Skin epidermis (tissue), 12 donors: ENCODE measurements around the gene ADAM8.
"Not testable (repeated sequence)": the region's sequence is repeated elsewhere in the genome, so short reads cannot be mapped to it uniquely, and the experiment has no call there.

Source experiments
- H3K27ac ChIP-seq, 21 experiments: fragments of 200-600 bp; sonication (generic) in 11 of 21; one replicate each; pipeline ENCODE4 v1.5.0; 2020; ENCODE audit warnings: mild to moderate bottlenecking in 3 of 21, inconsistent platforms in 2 of 21, moderate library complexity in 2 of 21
- H3K4me3 ChIP-seq, 7 experiments: fragments of 200-600 bp; sonication (generic) in 2 of 7; one replicate each; pipeline ENCODE4 v1.5.0; 2020; ENCODE audit warnings: inconsistent platforms in 2 of 7, mild to moderate bottlenecking in 2 of 7, moderate library complexity in 1 of 7

Gene ADAM8

DNA sequence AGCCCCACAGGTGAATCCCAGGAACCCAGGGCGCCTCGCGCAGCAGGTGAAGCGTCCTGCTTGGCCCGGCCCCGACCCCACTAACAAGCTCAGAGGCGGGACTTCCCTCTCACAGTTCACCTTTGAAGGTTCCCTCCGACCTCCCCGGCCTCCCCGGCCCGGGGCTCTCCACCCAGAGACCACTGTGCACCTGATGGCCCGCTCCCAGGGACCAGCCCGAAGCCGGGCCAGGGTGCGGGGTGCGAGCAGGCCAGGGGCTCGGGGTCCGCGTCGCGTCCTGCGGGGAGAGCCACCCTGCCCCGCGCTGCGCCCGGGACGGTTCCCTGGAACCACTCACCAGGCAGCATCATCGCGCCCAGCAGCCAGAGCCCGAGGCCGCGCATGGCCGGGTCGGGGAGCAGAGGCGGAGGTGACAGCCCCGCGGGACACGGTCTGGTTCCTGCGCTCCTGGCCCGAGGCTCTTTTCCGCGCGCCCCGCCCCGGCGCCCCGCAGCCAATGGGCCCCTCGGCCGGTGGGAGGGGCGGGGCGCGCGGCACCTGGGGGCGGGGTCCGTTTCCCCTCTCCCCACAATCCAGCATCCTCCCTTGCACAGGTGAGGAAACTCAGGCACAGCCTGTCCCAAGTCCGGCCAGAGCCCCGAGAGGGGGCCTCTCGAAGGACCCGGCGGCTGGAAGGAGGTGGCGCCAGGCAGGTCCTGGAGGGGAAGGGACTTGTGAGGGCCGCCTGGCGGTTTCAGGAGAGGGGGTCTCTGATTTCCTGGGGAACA lies at the start of gene ADAM8:
ADAM8 (minus strand) TSS at position 434 of the 767 bp plus-strand sequence; CDS start at position 383, 51 bp downstream.
- H3K27ac ChIP-seq: peak within 1 kb of the TSS in 19 of 21 experiments; percentile 7 to 93 (median 75)
- H3K4me3 ChIP-seq: peak within 1 kb of the TSS; percentile 22 to 52 (median 43)

DNA sequence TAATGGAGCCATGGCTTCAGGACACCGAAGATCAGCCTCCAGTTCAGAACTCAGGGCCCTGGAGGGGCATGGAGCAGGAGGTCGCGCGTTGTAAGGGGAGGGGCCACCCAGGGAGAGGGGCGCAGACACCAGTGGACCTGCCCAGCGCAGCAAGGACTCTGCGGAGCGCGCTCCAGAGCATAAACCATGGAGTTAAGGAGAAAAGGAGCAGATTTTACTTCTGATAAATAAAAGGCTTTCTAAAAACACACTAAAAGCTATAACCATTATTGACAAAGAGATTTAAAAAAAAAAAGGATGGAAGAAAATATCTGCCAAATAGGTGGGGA lies 49.5 kb upstream of the ADAM8 start:
- H3K4me3 ChIP-seq: peak overlapping the region in 2 of 7 experiments; percentile 21 to 42
- no peak overlapping the region for H3K27ac ChIP-seq

DNA sequence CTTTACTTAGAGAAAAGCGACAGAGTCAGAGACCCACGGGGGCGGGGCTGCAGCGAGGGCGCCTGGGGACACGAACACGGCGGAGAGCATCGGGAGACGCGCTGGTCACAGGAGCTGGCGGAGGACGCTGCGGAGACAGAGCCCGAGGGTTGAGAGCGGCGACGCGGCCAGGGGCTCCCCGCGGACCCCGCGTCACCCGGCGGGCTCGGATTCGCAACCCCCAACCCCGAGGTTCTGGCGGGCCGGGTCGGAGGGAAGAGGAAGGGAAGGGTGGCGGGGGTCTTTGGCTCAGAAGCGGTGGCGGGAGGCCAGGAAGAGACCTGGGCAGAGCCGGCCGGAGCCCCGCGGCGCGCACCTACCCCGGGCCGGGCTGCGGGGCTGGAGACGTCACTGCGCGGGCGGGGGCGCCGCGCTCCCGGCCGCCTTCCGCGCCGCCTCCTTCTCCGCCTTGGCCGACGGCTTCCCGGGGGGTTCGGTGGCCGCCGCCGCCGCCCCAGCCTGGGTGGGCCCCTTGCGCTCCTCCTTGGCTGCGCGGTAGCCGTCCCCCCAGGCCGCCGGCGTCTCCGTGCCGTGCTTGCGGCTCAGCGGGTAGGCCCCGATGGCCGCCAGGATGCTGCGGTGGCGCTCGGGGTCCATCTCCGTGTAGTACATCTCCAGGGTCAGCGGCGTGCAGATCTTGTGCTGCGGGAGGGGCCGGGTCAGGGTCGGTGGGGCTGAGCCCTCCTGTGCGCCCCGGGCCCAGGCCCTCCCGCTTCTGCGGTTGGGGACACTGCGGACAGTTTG lies 49.0 kb upstream of the ADAM8 start:
- Histone ChIP-seq H3K4me3 (peak overlapping the region; percentile 2 to 42 (median 17)), H3K27ac (no peak overlapping the region)

DNA sequence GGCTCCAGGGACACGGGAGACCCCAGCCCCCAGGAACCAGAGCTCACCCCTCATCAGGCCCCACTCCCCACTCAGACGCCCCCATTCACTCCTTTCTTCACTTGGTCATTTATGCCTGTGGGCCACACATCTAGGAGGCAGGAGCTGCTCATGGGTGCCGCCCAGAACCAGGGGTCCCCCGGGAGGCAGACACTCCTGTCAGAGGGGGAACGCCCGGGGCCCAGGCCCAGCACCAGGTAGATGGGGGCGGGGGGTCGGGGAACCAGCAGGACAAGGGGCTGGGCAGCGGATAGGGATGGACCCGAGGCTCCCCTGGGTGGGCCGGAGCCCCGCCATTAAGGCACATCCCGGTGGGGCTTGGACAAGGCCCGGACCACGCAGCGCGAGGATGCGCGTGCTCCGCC lies 48.2 kb upstream of the ADAM8 start:
- H3K4me3 ChIP-seq: peak overlapping the region in 4 of 7 experiments; percentile 8 to 42 (median 19)
- no peak overlapping the region for H3K27ac ChIP-seq

DNA sequence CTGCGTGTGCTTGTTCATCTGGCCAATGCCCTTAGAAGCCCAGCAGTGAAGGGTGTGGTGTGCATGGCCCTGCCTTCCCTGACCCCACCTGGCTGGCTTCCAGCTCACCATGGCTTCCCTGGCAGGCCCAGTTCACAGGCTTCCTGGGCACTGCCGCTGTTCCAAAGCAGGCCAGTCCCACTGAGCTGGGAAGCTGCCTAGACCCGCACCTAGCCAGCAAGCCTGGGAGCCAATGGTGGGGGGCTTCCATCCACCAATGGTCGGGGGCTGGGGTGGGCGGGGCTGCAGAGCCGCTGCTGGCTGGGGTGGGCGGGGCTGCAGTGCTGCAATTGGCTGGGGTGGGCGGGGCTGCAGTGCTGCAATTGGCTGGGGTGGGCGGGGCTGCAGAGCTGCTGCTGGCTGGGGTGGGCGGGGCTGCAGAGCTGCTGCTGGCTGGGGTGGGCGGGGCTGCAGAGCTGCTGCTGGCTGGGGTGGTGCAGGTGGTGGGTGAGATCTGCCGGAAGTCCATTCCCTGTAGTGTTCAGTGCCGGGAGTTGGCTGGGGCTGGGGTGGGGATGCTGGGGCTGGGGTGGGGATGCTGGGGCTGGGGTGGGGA lies 47.6 kb upstream of the ADAM8 start:
- no peak overlapping the region for H3K4me3 ChIP-seq

DNA sequence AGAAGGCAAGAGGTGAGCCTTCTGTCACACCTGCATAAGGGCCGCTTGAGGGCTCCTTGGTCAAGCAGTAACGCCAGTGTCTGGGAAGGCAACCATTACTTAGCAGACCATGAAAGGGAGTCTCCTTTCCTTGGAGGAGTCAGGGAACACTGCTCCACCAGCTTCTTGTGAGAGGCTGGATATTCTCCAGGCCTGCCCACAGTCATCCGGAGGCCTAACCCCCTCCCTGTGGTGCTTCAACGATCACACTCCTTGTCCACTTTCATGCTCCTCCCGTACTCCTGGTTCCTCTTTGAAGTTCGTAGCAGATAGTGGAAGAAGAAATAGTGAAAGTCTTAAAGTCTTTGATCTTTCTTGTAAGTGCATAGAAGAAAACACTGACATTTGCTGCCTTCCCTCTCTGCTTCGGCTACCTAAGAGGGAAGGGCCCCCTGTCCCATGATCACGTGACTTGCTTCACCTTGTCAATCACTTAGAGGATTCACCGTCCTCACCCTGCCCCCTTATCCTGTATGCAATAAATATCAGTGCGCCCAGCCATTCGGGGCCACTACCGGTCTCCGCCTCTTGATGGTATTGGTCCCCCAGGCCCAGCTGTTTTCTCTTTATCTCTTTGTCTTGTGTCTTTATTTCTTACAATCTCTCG lies 45.5 kb upstream of the ADAM8 start:
- H3K27ac ChIP-seq, H3K4me3 ChIP-seq: not testable (repeated sequence)

More for the DNA sequence above, 47.6 kb upstream of the ADAM8 start:
- H3K27ac ChIP-seq: no peak overlapping the region

DNA sequence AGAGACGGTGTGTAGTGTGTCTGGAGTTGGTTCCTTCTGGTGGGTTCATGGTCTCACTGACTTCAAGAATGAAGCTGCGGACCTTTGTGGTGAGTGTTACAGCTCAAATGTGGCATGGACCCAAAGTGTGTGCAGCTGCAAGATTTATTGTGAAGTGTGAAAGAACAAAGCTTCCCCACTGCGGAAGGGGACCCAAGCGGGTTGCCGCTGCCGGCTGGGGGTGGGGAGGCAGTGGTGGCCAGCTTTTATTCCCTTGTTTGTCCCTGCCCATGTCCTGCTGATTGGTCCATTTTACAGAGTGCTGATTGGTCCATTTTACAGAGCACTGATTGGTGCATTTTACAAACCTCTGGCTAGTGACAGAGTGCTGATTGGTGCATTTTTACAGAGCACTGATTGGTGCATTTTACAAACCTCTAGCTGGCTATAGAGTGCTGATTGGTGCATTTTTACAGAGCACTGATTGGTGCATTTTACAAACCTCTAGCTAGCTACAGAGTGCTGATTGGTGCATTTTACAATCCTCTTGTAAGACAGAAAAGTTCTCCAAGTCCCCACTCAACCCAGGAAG lies 44.3 kb upstream of the ADAM8 start:
- not testable (repeated sequence) for H3K4me3 ChIP-seq, H3K27ac ChIP-seq

DNA sequence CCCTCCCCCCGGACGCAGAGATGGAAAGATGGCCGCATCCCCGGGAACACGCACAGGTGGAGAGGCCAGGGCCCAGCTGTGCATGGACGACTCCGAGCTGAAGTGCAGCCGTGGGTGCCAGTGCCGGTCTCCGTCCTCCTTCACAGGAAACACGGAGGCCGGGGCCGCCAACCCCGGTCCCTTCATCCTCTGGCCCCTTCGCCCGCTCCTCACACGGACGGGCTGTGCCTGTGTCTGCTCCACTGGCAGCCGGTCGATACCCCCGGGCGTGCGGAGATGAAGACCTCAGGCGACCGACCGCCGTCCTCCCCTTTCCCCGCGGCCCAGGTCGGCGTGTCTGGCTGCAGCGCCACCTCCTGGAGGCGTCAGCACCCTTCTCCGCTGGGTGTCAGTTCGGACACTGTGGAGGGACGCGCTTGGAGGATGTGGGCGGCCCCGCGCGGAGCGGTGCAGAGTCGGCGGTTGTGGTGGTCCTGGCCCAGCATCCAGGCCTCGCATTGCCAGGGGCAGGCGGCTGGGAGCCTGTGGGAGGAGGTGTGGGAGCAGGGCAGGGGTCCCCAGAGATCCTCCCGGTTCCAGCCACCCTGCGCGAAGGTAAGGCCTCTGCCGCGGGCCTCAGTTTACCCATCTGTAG lies 41.9 kb upstream of the ADAM8 start:
- H3K27ac ChIP-seq: peak overlapping the region in 1 of 21 experiments; percentile 22
- peak overlapping the region in 3 of 7 experiments; percentile 23 to 29 (median 25) for H3K4me3 ChIP-seq

DNA sequence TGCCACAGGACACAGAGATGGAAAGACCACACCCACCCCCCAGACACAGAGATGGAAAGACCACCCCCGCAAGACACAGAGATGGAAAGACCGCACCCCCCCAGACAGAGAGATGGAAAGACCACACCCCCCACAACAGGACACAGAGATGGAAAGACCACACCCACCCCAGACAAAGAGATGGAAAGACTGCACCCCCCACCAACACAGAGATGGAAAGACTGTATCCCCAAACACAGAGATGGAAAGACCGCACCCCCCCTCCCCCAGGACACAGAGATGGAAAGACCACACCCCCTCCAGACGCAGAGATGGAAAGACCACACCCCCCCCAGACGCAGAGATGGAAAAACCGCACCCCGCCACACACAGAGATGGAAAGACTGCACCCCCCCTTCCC lies 40.1 kb upstream of the ADAM8 start:
- no peak overlapping the region for H3K4me3 ChIP-seq
- H3K27ac ChIP-seq: no peak overlapping the region

DNA sequence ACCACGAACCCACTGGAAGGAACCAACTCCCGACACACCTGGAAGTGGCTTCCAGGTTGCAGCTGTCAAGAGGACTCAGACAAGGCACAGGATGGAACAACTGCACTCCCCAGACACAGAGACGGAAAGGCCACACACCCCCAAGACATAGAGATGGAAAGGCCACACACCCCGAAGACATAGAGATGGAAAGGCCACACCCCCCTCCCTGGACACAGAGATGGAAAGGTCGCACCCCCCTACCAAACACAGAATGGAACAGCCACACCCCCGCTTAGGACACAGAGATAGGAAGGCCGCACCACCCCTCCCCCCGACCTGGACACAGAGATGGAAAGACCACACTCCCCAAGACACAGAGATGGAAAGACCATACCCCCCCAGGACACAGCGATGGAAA lies 39.6 kb upstream of the ADAM8 start:
- no peak overlapping the region for H3K27ac ChIP-seq
- no peak overlapping the region for H3K4me3 ChIP-seq

DNA sequence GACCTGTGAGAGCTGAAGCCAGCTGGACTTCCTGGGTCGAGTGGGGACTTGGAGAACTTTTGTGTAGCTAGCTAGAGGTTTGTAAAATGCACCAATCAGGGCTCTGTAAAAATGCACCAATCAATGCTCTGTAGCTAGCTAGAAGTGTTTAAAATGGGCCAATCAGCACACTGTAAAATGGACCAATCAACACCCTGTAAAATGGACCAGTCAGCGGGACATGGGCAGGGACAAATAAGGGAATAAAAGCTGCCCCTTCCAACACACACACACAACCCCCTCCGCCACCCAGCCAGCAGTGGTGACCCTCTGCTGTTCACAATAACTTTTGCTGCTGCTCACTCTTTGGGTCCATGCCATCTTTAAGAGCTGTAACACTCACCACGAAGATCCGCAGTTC lies 39.2 kb upstream of the ADAM8 start:
- Histone ChIP-seq H3K27ac (no peak overlapping the region), H3K4me3 (no peak overlapping the region)

DNA sequence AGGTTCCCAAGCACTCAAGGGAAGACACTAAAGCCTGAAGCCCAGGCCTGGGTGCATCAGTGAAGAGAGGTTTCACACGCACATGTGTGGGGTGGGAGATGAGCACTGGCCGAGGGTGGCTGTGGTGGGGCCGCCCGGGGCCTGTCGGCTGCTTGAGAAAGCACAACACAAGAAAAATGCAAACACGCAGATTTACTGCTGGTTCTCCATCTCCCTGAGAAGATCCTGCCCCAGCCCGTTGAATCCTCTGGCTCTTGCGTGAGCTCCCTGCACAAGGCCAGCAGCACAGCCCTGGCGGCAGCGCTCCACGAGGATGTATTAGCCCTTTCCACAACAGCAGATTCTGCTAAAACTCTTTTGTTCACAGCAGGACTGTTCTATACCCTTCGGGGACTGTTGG lies 38.2 kb upstream of the ADAM8 start:
- no peak overlapping the region for H3K27ac ChIP-seq
- no peak overlapping the region for H3K4me3 ChIP-seq

DNA sequence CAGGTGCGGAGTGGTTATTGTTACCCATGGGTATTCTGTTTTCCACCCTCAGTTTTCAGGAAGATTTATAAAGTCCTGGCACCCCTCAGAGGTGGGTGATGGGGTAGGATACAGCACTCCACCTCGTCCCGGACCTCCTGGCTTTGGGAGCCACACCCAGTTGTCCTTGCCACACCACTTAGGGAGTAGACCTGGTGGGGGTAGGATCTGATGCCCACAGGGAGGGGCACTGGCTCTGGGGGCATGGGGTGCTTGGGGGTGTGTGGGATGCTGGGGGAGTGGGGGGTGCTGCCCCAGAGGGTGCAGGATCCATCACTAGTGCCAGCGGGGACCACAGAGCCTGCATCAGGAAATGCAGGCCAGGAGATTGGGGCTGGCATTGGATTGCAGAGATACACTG lies 36.5 kb upstream of the ADAM8 start:
- H3K4me3 ChIP-seq: no peak overlapping the region
- H3K27ac ChIP-seq: no peak overlapping the region

DNA sequence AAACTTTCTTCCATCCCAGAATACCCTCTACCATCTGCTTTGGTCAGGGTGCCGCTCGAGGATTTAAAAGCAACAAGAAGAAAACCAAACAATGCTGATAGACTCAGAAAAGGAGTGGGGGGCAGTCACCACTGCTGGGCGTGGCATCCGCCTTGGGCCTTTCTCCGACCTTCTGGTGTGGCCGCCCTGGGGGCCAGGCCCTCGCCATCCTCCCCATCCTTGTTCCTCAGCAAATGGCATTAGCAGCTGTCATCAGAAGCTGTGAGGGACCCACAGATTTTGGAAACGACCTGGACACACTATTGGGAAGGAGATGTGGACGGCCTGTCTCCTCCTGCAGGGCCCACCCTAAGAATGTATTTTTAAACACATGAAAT lies 36.1 kb upstream of the ADAM8 start:
- Histone ChIP-seq H3K27ac (no peak overlapping the region), H3K4me3 (no peak overlapping the region)

DNA sequence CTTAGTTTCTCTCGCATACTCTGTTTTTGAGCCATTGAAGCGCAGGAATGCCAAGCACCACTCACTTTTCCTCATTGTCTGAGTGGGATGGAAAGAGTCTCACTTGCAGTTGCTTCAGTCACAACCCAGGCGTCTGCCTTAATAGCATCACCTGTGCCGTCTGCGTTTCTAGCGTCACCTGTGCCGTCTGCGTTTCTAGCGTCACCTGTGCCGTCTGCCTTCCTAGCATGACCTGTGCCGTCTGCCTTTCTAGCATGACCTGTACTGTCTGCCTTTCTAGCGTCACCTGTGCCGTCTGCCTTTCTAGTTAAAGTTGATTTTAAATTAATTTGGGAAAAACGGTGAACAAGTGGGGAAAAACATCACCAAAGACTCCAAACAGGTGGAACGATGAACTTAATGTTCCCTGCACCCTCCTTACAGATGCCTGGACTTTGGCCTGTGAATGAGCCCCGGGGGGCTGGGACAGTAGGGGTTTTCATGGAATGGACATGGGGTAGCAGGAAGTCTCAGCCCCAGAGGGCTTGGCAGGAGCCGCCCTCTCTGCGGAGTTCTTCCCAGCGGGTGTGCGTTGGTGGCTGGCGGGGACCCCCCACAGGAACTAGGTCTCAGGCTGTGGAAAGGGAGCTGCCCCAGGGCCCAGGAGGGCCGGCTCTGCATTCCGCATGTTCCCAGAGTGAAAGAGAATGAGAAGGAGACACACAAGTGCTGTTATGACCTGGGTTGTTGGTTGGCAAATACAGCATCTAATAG lies 35.5 kb upstream of the ADAM8 start:
- H3K4me3 ChIP-seq: no peak overlapping the region

DNA sequence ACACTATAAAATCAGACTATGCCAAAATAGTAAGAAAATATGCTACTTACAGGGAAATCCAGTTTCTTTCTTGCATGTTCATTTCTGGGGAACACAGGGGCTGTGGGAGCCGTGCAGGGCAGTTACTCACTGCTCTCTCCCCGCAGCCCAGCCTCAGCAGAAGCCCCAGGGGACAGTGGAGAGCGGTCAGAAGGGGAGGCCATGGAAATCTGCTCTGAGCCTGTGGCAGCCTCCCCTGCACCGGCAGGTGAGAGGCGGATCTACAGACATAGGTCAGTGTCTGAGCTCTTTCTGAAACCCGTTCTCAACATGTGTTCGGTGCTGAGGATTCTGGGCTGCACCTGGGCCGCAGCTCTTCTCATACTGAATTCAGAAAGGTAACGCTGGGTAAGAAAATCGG lies 34.9 kb upstream of the ADAM8 start:
- no peak overlapping the region for H3K27ac ChIP-seq
- no peak overlapping the region for H3K4me3 ChIP-seq

More for the DNA sequence above, 35.5 kb upstream of the ADAM8 start:
- no peak overlapping the region for H3K27ac ChIP-seq

DNA sequence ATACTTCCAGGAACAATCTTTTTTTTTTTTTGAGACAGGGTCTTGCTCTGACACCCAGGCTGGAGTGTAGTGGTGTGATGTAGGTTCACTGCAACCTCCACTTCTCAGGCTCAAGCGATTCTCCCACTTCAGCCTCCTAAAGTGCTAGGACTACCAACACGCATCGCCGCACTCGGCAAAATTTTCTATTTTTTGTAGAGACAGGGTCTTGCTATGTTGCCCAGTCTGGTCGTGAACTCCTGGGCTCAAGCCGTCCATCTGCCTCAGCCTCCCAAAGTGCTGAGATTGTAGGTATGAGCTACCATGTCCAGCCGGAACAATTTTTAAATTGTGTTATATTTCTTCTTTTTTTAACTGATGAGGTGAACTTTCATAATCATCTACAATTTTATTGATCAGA lies 34.1 kb upstream of the ADAM8 start:
- no peak overlapping the region for H3K4me3 ChIP-seq
- H3K27ac ChIP-seq: no peak overlapping the region

DNA sequence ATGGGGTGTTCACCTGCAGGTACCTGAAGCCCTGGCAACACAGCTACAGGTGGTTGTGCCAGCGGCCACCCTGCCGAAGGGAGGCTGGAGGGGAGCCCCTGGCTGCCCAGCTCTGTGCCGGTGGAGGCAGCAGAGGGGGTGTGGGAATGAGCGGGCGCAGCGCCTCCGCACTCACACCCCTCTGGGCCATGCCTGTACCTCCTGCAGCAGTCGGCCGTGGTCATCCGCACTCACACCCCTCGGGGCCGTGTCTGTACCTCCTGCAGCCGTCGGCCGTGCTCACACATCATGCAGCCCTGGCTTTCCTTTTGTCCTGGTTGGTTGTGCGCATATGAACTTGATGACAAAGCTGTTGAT lies 33.7 kb upstream of the ADAM8 start:
- no peak overlapping the region for H3K4me3 ChIP-seq
- no peak overlapping the region for H3K27ac ChIP-seq
